GM18505 (cell line): ENCODE data around the gene NPAS4.
"Not testable (repeated sequence)": the region's sequence is repeated elsewhere in the genome, so short reads cannot be mapped to it uniquely, and the experiment has no call there.

Source experiments
- ATAC-seq: cut with Tn5 transposase; IDR thresholded peaks from one replicate; pipeline ENCODE4 v1.9.1; 2021; ENCODE audit not compliant: unreplicated experiment
- POLR2A ChIP-seq: IDR thresholded peaks from 4 replicates; pipeline ENCODE4 v1.6.1; 2011; ENCODE audit warnings: borderline replicate concordance; ENCODE audit not compliant: insufficient read depth, insufficient read length; ENCODE audit errors: extremely low read depth

NPAS4 gene

DNA sequence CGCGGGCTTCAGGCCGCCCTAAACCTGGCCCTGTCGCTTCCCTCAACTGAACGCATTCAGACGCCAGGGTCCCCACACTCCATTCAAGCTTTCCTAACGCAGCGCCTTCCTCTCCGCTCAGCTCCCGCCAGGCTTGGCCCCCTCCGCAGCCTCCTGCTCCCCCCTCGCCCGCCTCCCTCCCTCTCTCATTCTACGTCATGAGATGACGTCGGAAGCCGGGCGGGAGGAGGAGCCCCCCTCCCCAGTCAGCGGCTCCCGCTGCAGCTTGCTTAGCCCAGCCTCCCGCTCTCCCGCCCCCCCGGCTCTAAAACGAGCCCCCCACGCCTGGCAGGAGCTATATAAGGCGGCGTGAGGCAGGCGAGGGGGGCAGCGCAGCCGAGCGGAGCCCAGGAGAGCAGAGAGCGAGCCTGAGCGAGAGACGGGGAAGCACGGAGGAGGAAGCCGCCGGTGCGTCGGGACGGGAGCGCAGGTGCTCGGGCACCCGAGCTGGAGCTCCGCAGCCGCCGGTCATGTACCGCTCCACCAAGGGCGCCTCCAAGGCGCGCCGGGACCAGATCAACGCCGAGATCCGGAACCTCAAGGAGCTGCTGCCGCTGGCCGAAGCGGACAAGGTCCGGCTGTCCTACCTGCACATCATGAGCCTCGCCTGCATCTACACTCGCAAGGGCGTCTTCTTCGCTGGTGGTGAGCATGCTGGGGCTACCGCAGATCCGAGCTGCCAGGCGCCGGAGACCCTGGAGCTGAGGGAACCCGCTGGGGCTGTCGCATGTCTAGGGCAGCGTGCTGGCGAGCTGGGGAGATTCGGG lies at the start of gene NPAS4:
NPAS4 (plus strand) TSS at position 365 of the 806 bp plus-strand sequence; CDS start at position 510, 145 bp downstream.
- no peak for TF ChIP-seq POLR2A
- no peak for ATAC-seq

DNA sequence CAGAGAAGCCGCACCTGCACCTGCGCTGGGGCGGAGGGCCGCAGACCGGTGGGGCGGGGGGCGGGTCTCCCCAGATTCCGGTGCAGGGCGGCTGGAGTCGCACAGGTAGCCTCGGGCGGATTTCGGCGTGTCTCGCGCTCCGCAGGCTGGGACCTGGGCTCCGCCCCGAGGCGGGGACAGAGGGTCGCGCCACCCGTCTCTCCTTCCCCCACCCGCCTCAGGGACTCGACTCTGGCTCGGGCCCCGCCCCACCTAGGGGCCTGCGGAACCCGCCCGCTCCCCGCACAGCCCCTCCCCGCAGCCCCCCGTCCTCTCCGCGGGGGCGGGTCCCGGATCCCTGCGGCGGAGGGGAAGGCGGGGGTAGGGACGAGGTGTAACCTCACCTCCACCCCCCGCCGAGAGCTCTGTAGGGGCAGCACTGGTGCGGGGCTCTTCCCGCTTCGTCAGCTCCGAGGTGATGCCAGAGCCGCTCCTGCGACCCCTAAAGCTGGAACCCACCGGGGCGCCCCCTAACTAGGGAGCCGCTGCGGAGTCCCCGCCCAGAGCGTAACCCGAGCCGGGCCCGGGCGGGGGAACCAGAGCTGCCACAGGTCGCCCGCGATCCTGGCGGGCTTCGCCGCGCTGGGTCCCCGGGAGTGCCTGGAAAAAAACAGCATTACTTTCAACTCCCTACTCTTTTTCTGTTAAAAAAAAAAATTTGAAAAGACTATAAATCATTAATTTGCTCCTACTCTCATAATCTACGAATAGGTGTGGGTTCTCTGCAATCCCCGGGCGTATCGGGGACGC lies 49.0 kb upstream of the NPAS4 start, which contains the start of gene SLC29A2:
SLC29A2 (minus strand) TSS at position 134 of the 789 bp plus-strand sequence. CDS start 169 bp downstream, outside the sequence.
- peak; percentile 64 for ATAC-seq
- peak; percentile 46 for TF ChIP-seq POLR2A

DNA sequence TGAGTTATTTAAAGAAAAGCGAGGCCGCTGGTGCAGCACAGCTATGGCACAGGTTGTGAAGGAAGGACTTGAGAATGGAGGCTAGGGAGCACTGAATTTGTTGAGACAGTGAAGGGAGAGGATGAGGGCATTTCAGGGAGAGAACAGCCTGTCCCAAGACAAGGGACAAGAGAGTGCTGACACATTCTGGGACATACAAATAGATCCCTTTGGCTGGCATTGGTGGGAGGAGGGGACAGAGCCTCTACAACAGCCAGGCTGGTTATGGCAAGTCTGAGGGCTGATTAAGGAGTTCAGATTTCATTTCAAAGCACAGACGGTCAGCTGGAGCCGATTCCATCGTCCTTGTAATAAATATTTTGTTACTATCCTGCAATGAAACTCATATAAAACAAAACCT lies 47.6 kb upstream of the NPAS4 start:
- no peak for ATAC-seq
- TF ChIP-seq POLR2A = no peak

DNA sequence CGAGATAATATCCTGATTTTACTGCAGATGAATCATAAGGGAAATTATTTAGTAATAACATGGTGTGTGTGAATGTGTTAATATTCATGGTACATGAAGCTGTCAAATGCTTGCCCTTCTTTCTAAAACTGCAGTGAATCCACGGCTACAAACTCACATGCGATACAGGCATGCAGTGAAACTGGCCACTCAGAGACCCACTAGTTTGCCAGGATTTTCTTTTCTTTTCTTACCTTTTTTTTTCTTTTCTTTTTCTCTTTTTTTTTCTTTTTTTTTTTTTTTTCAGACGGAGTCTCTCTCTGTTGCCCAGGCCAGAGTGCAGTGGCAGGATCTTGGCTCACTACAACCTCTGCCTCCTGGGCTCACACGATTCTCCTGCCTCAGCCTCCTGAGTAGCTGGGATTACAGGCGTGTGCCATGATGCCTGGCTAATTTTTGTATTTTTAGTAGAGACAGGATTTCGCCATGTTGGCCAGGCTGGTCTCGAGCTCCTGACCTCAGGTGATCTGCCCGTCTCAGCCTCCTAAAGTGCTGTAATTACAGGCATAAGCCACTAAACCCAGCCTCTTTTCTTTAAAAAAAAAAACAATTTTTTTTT lies 47.0 kb upstream of the NPAS4 start:
- not testable (repeated sequence) for ATAC-seq

DNA sequence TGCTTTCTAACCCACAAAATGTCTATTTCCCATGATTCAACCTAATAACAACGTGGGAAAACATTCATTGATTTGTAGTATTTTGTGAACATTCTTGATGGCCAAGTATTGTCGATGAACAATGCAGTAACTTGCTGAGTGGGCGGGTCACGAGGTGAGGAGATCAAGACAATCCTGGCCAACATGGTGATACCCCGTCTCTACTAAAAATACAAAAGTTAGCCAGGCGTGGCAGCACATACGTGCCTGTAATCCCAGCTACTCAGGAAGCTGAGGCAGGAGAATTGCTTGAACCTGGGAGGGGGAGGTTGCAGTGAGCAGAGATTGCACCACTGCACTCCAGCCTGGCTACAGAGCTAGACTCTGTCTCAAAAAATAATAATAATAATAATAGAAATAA lies 40.6 kb upstream of the NPAS4 start:
- ATAC-seq = not testable (repeated sequence)

DNA sequence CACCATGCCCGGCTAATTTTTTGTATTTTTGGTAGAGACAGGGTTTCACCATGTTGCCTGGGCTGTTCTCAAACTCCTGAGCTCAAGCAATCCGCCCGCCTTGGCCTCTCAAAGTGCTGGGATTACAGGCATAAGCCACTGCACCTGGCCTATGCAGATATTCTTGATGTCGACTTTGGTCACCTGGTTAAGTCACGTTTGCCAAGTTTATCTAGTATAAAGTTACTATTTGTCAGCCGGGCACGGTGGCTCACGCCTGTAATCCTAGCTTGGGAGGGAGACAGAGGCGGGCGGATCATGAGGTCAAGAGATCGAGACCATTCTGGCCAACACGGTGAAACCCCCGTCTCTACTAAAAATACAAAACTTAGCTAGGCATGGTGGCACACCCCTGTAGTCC lies 36.5 kb upstream of the NPAS4 start:
- ATAC-seq = not testable (repeated sequence)

DNA sequence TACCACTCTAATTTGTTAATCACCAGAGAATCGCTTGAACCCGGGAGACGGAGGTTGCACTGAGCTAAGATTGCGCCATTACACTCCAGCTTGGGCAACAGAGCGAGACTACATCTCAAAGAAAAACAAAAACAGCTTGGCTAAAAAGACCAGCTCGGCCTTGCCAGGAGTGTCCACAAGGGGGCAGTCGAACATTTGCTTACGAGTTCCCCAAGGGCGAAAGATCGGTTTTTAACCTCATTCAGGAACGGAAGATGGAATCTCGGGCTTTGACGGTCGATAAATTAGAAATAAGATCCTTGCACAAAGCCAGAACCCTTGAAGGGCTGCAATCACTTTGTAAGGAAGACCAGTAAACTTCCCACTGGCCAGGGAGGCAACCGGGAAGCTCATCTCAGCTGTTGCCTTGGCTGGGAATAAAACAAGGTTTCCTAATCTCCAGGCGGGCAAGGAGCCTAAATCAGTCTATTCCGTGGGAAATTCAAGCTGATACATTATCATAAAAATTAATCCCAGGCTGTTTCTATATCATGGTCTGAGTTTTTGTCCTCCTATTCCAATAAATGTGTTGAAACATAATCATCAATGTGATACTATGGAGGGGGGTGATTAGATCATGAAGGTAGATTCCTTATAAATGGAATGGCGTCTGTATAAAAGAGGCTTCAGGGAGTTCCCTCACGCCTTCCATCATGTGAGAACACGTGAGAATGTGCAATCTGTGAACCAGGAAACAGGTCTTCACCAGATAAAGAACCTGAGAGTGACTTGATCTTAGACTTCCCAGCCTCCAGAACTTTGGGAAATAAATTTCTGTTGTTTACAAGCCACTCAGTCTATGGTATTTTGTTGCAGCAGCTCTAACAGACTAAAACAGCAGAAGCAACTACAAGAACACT lies 34.4 kb upstream of the NPAS4 start:
- ATAC-seq = no peak
- TF ChIP-seq POLR2A = no peak

DNA sequence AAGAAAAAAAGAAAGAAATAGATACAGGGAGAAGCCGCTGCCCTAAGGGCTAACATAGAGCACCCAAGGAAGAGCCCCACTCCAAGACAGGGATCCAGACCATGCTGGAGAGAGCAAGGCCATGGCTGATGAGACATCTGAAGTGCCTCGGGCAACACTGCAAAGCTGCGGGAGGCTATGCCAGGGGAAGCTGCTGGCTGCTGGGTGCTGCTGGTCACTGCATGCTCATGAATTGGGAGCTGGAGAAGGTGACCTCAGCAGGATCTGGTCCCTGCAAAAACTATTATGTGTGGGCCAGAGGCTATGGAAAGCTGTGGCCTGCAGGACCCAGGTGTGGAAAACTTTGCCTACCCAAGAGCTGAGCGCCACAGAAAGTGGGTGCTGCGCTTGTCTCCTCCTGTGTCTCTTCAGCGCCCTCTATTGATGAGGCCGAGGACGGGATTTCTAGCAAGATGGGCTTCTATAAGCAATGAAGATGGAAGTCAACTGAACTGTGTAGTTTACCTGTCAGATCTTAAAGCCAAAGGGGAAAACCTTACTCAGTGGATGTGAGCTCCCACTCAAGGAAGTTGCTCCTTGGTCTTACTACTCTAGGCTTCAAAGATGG lies 32.0 kb upstream of the NPAS4 start:
- ATAC-seq = no peak
- TF ChIP-seq POLR2A = no peak

DNA sequence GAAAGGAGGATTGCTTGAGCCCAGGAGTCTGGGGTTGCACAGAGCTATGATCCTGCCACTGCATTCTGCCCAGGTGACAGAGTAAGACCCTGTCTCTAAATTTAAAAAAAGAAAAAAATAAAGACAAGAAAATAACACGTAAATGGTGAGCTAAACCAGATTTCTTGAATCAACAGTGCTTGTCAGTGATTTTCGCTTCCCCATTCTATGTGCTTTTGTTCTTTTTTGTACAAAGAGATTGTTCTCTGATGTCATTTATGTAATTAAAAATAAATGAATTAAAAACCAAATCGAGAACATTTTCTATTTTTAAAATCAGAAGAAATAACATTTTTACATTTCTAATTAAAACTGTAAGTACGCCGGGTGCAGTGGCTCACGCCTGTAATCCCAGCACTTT lies 29.5 kb upstream of the NPAS4 start:
- ATAC-seq = no peak

DNA sequence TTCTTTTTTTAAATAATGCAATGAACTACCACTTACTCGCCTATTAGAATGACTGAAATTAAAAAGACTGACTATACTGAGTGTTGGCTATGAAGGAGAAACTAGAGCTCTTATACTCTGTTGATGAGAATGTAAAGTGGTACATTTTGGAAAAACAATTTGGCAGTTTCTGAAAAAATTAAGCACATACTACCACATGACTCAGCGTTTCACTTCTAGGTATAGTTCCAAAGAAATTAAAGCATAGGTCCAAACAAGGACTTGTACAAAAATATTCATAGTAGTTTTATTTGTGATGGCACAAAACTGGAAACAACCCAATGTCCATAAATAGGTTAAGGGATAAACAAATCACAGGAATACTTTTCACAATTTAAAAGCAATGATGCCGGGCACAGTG lies 26.9 kb upstream of the NPAS4 start:
- no peak for ATAC-seq

More for the DNA sequence above, 29.5 kb upstream of the NPAS4 start:
- TF ChIP-seq POLR2A = no peak

DNA sequence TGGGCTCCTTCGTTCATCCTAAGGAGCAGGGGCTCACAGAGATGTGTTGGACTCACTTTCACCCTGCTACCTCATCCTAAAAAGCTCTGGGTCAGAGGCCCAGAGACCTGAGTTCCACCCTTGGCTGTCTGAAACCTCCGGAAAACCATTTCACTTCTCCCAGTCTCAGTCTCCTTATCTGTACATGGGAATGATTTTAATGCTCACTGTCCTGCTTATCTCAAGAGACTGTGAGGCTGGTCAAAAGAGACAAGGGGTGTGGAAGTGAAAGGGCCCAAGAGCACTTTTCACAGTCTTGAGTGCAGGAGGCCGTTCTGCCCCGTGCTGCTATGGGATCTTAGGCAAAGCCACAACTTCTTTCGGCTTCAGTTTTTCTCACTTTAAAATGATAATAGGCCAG lies 13.2 kb upstream of the NPAS4 start:
- no peak for TF ChIP-seq POLR2A
- ATAC-seq = no peak

More for the DNA sequence above, 26.9 kb upstream of the NPAS4 start:
- TF ChIP-seq POLR2A = no peak

DNA sequence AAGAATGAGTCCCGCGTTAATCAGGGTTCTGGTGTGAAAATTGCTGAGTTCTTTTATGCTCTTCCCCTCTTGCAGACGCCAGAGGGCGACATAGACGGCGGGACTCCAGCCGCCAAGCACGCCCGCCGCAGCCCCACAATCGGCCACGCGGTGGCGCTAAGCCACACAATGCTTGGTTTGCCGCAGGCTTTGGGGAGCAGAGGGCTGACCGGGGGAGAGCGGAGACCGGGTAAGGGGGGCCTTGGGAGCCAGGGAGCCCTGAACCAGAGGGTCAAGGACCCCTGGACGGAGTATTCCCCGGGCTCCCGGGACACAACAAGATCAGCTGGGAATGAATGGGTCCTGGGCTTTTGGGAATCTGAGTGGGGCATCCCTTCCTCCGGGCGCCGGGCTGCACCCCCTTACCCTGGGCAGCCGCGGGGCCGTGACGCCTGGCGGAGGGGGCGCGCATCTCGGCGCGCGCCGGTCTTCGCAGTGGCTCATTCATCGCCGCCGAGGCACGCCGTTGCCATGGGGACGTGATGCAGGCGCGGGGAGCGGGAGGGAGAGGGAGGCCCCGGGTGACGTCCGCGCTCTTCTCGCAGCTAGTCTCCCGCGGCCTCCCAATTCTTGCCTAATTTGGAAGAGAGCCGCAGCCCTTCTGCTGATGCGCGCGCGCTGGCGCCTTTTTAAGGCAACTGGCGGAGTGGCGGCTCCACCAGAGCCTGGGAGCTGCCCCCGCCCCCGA lies 12.2 kb upstream of the NPAS4 start:
- peak; percentile 71 for ATAC-seq
- TF ChIP-seq POLR2A = no peak
